Astrocyte (in vitro differentiated cells and primary cell): Measurements from ENCODE around the gene SRD5A1. TPM values are rescaled to one million over a fixed set of nuclear protein-coding genes. Genes with fewer than 3 reads are reported as not detected.

Experiments
- DNase-seq: peaks from one replicate; pipeline ENCODE4 v3.0.0-alpha.2; 2010; ENCODE audit warnings: low read depth
- FAIRE-seq: peaks from 2 replicates; lab custom pipeline; 2011; peaks lifted over from hg19 to GRCh38; lab: Jason Lieb, UNC
- H2AFZ ChIP-seq: 2 replicates; pipeline ENCODE4 v1.6.0; 2012; ENCODE audit warnings: low read depth, low read length, inconsistent platforms
- H3K27ac ChIP-seq: 2 replicates; pipeline ENCODE4 v1.5.1; 2011; ENCODE audit warnings: low read depth, low read length, inconsistent platforms
- H3K27me3 ChIP-seq: 2 replicates; pipeline ENCODE4 v1.6.0; 2011; ENCODE audit warnings: low read length, inconsistent platforms; ENCODE audit not compliant: insufficient read depth
- H3K36me3 ChIP-seq: 2 replicates; pipeline ENCODE4 v1.5.1; 2011; ENCODE audit warnings: low read length, inconsistent platforms; ENCODE audit not compliant: insufficient read depth
- H3K4me1 ChIP-seq: 2 replicates; pipeline ENCODE4 v1.5.1; 2011; ENCODE audit warnings: low read length, inconsistent platforms; ENCODE audit not compliant: insufficient read depth
- H3K4me2 ChIP-seq: 2 replicates; pipeline ENCODE4 v1.6.0; 2012; ENCODE audit warnings: low read length, inconsistent platforms
- H3K4me3 ChIP-seq: 2 replicates; pipeline ENCODE4 v1.5.1; 2011; ENCODE audit warnings: low read depth, mild to moderate bottlenecking, low read length, inconsistent platforms; ENCODE audit not compliant: insufficient read depth
- H3K79me2 ChIP-seq: 2 replicates; pipeline ENCODE4 v1.6.0; 2012; ENCODE audit warnings: mild to moderate bottlenecking, low read length, inconsistent platforms; ENCODE audit not compliant: insufficient read depth
- H3K9ac ChIP-seq: 2 replicates; pipeline ENCODE4 v1.6.0; 2012; ENCODE audit warnings: mild to moderate bottlenecking, low read length, inconsistent platforms
- H3K9me3 ChIP-seq: 2 replicates; pipeline ENCODE4 v1.5.1; 2012; ENCODE audit warnings: low read depth, mild to moderate bottlenecking, low read length, inconsistent platforms; ENCODE audit not compliant: insufficient read depth
- H4K20me1 ChIP-seq: 2 replicates; pipeline ENCODE4 v1.6.0; 2012; ENCODE audit warnings: low read length, inconsistent platforms; ENCODE audit not compliant: insufficient read depth
- H3K27ac Mint-ChIP-seq: one replicate; pipeline ENCODE4 v1.8.0; 2021; ENCODE audit warnings: mild to moderate bottlenecking, mixed read lengths; ENCODE audit not compliant: unreplicated experiment
- H3K27me3 Mint-ChIP-seq: one replicate; pipeline ENCODE4 v1.8.0; 2021; ENCODE audit warnings: low read depth, mixed read lengths; ENCODE audit not compliant: unreplicated experiment
- H3K36me3 Mint-ChIP-seq: one replicate; pipeline ENCODE4 v1.8.0; 2021; ENCODE audit warnings: low read depth, mixed read lengths; ENCODE audit not compliant: unreplicated experiment
- H3K4me1 Mint-ChIP-seq: one replicate; pipeline ENCODE4 v1.8.0; 2021; ENCODE audit warnings: low read depth, mixed read lengths; ENCODE audit not compliant: unreplicated experiment
- H3K4me3 Mint-ChIP-seq: one replicate; pipeline ENCODE4 v1.8.0; 2021; ENCODE audit warnings: mild to moderate bottlenecking, moderate library complexity, mixed read lengths; ENCODE audit not compliant: unreplicated experiment
- H3K9me3 Mint-ChIP-seq: one replicate; pipeline ENCODE4 v1.8.0; 2021; ENCODE audit warnings: mild to moderate bottlenecking, mixed read lengths; ENCODE audit not compliant: unreplicated experiment
- EZH2 ChIP-seq: IDR thresholded peaks from 2 replicates; pipeline ENCODE4 v1.6.1; 2012; ENCODE audit warnings: mild to moderate bottlenecking, low read length, inconsistent platforms; ENCODE audit not compliant: insufficient read depth
- total RNA-seq: library from RNA; stranded (reverse); gene quantifications from 2 replicates; pipeline ENCODE4 v1.2.1, GENCODE V29; 2021
- TF ChIP-seq, protein P1 (sequence below): IDR thresholded peaks from 2 replicates; pipeline ENCODE4 v1.5.1; 2011; ENCODE audit warnings: low read depth, mild to moderate bottlenecking, inconsistent platforms, low read length, moderate library complexity; ENCODE audit not compliant: insufficient read depth

SRD5A1 gene
- total RNA-seq, 1 donor from 2014 or later: 27.6 TPM

DNA sequence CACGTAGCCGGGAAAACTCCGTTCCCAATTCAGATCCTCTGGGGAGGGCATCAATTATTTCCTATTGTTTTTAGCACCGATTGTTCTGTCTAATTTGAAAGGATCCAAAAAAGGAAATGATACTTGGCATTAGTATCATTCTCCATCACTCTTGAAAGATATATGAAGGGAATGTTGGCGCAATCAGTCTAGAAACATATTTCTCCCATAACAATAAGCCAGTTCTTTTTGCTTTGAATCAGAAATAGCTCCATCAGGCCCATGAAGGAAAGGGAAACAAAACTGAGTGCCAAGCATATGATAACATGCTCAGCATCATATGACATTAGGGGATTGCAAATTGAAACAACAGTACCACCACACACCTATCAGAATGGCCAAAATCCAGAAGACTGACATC is 39.8 kb downstream of the SRD5A1 start:
- TF ChIP-seq, protein P1, sequence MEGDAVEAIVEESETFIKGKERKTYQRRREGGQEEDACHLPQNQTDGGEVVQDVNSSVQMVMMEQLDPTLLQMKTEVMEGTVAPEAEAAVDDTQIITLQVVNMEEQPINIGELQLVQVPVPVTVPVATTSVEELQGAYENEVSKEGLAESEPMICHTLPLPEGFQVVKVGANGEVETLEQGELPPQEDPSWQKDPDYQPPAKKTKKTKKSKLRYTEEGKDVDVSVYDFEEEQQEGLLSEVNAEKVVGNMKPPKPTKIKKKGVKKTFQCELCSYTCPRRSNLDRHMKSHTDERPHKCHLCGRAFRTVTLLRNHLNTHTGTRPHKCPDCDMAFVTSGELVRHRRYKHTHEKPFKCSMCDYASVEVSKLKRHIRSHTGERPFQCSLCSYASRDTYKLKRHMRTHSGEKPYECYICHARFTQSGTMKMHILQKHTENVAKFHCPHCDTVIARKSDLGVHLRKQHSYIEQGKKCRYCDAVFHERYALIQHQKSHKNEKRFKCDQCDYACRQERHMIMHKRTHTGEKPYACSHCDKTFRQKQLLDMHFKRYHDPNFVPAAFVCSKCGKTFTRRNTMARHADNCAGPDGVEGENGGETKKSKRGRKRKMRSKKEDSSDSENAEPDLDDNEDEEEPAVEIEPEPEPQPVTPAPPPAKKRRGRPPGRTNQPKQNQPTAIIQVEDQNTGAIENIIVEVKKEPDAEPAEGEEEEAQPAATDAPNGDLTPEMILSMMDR: no peak
- TF ChIP-seq EZH2: no peak
- no peak overlapping the region for H3K27ac Mint-ChIP-seq
- Histone ChIP-seq H3K4me1 (no peaks in the 10 kb centered on the region), H3K4me2 (no peak overlapping the region), H4K20me1 (no peaks in the 10 kb centered on the region), H3K4me3 (no peak overlapping the region), H3K79me2 (no peaks in the 10 kb centered on the region), H3K9me3 (no peaks in the 10 kb centered on the region), H3K27me3 (no peaks in the 10 kb centered on the region), H3K27ac (no peak overlapping the region), H3K36me3 (no peaks in the 10 kb centered on the region), H2AFZ (no peak overlapping the region), H3K9ac (no peak overlapping the region)
- peaks cover 12% of the 10 kb centered on the region for H3K36me3 Mint-ChIP-seq
- peaks cover 5% of the 10 kb centered on the region for H3K4me1 Mint-ChIP-seq
- DNase-seq (no peak), FAIRE-seq (no peak)
- H3K27me3 Mint-ChIP-seq: no peaks in the 10 kb centered on the region
- H3K4me3 Mint-ChIP-seq: no peak overlapping the region
- H3K9me3 Mint-ChIP-seq: no peaks in the 10 kb centered on the region

DNA sequence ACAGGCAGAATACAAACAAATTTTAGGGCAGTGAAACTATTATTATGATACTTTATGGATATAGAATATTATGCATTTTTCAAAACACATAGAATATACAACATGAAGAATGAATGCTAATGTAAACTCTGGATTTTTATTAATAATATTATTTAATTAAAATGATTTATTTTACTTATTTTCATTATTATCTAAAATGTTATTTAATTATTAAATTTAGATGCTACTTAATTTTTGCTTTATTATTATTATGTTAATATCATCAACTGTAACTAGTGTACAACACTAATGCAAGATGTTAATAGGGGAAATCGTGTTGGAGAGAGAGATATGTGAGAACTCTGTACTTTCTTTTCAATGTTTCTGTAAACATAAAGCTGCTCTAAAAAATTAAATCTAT is 40.7 kb downstream of the SRD5A1 start:
- no peaks in the 10 kb centered on the region for H4K20me1 ChIP-seq
- no peak for FAIRE-seq

DNA sequence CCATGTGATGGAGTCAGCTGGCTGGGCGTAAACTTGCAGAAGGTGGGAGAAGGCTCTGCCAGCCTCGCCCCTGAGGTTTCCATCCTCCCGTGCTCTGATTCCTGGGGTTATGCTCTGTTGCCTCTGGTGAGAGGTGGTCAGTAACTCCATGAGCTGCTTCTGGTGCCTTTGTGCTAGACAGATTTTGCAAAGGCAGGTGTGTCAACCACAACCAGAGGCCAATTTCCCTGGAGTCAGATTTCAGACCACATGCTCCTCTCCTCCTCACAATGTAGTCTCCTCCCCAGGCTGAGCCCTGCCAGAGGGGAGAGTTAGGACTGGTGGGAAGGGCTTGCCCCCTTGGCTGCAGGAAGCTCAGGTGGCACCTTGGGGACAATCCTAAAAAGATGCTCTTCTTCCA is 41.2 kb downstream of the SRD5A1 start:
- Histone ChIP-seq H3K36me3 (no peaks in the 10 kb centered on the region), H3K9ac (no peak overlapping the region), H3K9me3 (no peaks in the 10 kb centered on the region), H3K4me3 (no peak overlapping the region), H3K27me3 (no peaks in the 10 kb centered on the region), H2AFZ (no peak overlapping the region), H4K20me1 (no peaks in the 10 kb centered on the region), H3K27ac (no peak overlapping the region), H3K4me2 (no peak overlapping the region), H3K4me1 (no peaks in the 10 kb centered on the region), H3K79me2 (no peaks in the 10 kb centered on the region)
- TF ChIP-seq, protein P1: no peak
- no peak for TF ChIP-seq EZH2
- Mint-ChIP-seq H3K4me3 (no peak overlapping the region), H3K27ac (no peak overlapping the region), H3K9me3 (no peaks in the 10 kb centered on the region), H3K36me3 (peaks cover 12% of the 10 kb centered on the region), H3K4me1 (peaks cover 5% of the 10 kb centered on the region), H3K27me3 (no peaks in the 10 kb centered on the region)
- DNase-seq (no peak), FAIRE-seq (no peak)

More for the DNA sequence above, 40.7 kb downstream of the SRD5A1 start:
- no peaks in the 10 kb centered on the region for H3K9me3 Mint-ChIP-seq
- peaks cover 12% of the 10 kb centered on the region for H3K36me3 Mint-ChIP-seq
- DNase-seq: no peak
- TF ChIP-seq, protein P1: no peak
- no peak for TF ChIP-seq EZH2
- peaks cover 5% of the 10 kb centered on the region for H3K4me1 Mint-ChIP-seq
- no peaks in the 10 kb centered on the region for H3K27me3 Mint-ChIP-seq
- H3K79me2 ChIP-seq: no peaks in the 10 kb centered on the region
- no peak overlapping the region for H2AFZ ChIP-seq
- H3K4me3 ChIP-seq: no peak overlapping the region
- H3K4me2 ChIP-seq: no peak overlapping the region
- no peaks in the 10 kb centered on the region for H3K36me3 ChIP-seq
- no peak overlapping the region for H3K9ac ChIP-seq
- no peak overlapping the region for H3K27ac Mint-ChIP-seq
- H3K4me1 ChIP-seq: no peaks in the 10 kb centered on the region
- H3K9me3 ChIP-seq: no peaks in the 10 kb centered on the region
- H3K4me3 Mint-ChIP-seq: no peak overlapping the region
- no peaks in the 10 kb centered on the region for H3K27me3 ChIP-seq
- no peak overlapping the region for H3K27ac ChIP-seq
